Activated CD4-positive, CD25-positive, alpha-beta regulatory T cell (primary cell): ENCODE results near the gene ARL4C.

Experiments
- DNase-seq, 4 experiments: peaks; one replicate each; lab custom pipeline; 2025; lab: John Stamatoyannopoulos, UW

Gene ARL4C

DNA sequence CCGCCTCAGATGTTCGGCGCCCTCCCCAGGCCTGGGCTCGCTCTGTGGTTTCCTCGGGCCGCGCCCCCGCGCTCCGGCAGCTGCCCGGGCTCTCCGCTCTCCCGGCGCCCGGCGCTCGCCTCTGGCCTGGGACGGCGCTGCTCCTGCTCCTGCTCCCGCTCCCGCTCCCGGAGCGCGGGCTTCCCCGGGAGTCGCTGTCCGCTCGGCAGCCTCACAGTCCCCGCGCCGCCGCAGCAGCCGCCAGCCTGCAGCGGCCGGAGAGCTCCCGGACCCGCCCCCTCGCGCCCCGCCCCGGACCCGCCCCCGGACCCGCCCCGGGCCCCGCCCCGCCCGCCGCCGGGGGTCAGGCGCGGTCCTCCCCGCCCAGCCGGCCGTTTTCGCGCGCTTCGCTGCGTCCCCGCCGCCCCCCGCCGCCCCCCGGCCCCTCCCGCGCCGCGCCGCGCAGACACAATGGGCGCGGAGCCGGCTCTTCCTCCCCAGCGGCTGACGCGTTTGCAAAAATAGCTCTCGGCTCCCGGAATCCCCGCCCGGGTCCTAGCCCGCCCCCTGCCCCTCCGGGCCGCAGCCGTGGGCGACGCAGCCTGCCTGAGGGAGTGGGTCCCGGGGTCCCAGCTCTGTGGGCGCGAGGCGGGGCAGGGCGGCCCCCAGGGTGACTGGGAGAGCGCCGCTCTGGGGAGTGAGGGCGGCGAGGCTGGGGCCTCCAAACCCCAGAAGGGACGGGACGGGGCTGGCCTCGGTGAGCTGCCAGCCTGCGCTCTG lies at the start of gene ARL4C:
TSS of gene ARL4C (minus strand) at position 247 of the 759 bp plus-strand sequence. CDS start 495 bp downstream, outside the sequence.
- DNase-seq: peak; percentile 34 to 61 (median 59)

- DNase-seq: peak; percentile 47 to 63 (median 56)
These were observed 48.1 kb upstream of the ARL4C start for GRCh38 chr2:234544659-234545611.

DNA sequence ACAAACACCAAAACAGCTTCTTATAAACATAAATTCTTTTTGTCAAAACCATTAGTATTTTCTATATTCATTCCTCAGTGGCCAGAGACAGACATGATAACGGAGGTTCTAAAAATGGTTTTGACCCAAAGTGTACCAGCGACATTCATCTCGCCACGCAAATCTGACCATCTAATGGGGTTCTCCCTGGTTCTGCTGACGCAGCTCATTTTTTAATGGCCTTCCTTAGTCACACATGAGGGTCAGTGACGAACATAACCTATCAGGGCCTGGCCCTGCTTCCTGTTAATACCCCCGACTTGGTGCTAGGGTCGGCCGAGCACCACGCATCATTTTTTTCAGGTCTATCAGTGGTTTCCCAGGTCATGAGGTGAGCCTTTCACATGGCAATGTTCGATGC lies 45.9 kb upstream of the ARL4C start:
- DNase-seq: no peak

DNA sequence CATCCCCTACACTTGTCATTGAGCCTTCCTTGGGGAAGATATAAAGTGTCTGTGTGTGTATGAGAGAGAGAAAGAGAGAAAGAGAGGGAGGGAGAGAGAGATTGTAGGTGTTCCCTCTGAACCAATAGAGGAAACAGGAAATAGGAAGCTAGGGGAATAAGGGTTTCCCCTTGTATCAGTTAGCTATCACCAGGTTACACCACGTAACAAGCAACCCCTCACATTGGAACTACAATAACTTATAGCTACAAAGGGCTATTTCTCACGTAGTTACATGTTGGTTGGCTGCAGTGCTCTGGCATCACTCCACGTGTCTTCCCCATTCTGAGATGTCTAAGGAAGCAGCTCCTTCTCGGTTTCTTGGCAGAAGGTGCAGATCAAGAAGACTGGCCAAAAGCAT lies 41.0 kb upstream of the ARL4C start:
- DNase-seq: no peak

GRCh38 chr2:234536178-234536965 lies 39.5 kb upstream of the ARL4C start:
- DNase-seq: no peak

DNA sequence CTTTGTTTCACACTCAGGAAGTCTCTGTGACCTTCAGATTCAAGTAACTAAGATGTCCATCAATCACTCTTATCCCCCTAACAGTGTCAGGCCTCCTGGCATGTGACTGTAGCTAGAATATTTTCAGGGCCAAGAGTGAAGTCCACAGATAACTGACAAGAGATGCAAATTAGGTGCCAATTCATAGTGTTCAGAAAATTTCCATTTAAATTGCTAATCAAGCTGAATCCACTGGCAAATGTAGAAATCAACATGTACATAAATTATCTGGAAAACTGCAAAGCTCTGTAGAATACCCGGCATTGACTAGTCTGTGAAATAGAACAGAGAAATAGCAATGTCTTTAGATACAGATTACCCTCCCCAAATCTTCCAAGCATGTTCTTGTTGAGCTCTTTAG lies 38.6 kb upstream of the ARL4C start:
- no peak for DNase-seq

DNA sequence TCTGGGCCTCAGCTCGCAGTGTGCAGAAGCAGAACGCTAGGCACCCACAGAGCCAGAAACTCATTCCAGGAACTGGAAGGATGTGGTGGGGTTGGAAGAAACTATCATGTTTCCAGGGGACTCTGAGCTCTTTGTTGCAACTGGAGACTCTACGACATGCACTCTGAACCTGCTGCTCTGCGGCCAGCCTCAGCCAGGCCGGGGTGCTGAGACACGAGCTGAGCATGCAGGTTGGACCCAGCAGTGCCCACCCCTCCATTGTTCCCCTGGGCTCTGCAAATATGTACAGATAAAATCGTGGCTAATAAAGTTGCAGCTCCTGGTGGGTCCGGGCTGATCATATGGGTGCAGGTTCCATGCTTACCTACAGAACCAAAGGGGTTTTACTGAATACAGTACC lies 37.6 kb upstream of the ARL4C start:
- no peak for DNase-seq

DNA sequence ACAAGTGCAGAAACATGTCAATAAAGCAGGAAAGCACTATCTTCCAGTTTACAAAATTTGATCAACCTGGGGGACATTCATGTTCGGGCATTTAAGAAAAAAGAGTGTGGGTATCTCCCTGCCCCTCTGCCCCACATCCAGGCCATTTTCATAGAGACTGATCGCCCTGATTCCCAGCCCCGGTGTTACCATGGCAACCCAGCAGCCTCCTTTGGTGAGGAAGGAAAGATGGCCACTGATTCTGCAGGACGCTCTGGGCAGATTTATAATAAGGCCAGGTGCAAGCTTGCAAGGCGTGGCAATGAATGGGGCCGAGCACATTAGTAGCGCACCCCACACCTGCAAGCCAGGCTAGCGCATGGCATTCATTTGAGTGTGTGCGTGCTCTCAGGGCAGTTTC lies 36.7 kb upstream of the ARL4C start:
- no peak for DNase-seq

DNA sequence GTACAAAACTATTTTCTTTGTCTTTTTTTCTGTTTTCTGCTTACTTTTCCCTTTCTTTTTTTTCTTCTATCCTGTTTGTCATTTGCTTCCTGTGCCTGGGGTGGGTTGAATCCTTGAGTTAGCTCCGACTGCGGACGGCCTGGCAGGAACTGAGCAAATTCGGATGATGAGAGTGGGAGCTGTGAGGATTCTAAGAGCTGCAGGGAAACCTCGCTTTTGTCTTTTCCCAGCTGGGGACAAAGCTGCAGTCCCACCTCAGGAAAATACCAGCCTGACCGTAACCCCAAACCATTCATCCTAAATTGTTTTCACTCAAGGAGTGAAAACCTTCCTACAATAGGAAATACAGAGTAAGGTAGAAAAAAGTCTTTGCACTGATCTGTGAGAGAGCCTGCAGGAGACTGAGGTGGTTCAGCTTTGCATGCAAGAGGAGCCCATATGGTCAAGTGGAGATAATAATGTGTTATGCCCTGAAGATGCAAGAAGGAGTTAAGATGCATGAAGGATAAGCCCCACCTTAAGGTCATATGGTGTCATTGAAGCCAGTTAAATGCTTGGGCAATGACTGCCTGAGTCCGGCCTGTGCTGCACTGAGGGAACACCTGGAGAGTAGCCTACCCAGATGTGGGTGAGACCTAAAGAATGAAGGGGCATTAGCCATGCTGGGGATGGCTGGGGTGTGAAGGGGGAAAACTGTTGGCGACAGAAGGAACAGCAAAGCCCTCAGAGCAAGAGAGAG lies 31.7 kb upstream of the ARL4C start:
- no peak for DNase-seq

DNA sequence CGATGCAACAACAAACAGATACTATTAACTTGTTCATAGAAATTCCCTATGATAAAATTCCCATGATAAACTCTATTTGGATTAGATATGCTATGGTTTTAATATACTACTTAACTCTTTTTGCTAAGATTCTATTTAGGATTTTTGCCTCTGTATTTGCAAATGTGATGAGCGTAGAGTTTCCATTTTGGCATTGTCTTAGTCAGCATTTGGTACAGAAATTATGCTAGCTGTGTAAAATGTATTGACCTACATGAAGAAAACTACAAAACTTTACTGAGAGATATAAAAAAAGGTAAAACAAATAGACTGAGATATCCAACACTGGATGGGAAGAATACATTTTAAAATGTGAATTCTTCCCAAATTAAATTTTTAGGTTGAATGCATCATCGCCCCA lies 29.8 kb upstream of the ARL4C start:
- DNase-seq: no peak

GRCh38 chr2:234521536-234521935 lies 24.7 kb upstream of the ARL4C start:
- no peak for DNase-seq

DNA sequence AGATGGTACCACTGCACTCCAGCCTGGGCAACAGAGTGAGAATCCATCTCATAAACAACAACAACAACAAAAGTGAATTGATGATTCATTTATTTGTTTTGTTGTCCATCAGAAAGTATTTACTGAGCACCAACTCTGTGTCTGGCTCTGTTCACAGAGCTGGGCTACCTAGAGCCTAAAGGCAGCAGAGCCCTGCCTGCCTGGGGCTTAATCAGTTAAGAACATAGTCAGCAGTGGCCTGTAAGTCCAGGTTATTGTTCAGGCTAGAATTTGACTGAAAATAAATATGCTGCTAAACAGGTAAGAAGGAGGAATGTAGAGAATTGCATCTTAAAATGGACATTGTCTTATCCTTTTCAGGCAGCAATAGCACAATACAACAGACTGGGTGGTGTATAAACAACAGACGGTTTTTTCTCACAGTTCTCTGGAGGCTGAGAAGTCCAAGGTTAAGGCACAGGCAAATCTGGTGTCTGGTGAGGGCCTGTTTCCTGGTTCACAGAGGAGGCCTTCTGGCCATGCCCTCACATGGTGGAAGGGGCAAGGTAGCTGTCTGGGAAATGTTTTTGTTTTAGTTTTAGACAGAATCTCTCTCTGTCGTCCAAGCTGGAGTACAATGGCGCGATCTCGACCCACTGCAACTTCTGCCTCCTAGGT lies 22.2 kb upstream of the ARL4C start:
- DNase-seq: no peak

GRCh38 chr2:234517971-234518370 lies 21.1 kb upstream of the ARL4C start:
- DNase-seq: no peak

DNA sequence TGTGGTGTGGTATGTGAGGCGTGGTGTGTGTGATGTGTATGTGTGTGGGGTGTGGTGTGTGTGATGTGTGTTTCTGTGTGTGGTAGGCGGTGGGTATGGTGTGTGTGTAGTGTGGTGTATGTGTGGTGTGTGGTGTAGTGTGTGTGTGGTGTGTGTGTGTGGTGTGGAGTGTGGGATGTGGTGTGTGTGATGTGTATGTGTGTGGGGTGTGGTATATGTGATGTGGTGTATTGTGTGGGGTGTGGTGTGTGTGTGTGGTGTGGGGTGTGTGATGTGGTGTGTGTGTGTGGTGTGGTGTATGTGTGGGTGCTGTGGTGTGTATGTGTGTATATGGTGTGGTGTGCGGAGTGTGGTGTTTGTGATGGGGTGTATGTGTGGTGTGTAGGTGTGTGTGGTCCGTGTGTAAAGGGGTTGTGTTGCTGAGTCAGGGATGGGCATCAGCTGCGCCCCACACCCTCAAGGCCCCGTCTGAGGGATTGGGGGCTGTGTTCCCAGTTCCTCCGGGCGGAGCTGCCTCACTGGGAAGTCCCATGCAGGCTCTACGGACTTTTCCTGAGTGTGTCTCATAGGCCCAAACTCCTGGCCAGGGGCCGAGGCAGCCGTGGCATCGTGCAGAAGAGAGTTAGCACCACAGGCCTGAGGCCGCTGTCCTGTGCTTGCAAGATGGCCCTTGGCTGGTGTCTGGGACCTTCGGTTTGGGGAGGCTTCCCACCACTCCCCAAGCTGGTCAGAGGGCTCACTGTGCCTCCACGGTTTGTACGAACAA lies 18.2 kb upstream of the ARL4C start:
- DNase-seq: no peak

GRCh38 chr2:234514099-234514498 lies 17.2 kb upstream of the ARL4C start:
- no peak for DNase-seq

DNA sequence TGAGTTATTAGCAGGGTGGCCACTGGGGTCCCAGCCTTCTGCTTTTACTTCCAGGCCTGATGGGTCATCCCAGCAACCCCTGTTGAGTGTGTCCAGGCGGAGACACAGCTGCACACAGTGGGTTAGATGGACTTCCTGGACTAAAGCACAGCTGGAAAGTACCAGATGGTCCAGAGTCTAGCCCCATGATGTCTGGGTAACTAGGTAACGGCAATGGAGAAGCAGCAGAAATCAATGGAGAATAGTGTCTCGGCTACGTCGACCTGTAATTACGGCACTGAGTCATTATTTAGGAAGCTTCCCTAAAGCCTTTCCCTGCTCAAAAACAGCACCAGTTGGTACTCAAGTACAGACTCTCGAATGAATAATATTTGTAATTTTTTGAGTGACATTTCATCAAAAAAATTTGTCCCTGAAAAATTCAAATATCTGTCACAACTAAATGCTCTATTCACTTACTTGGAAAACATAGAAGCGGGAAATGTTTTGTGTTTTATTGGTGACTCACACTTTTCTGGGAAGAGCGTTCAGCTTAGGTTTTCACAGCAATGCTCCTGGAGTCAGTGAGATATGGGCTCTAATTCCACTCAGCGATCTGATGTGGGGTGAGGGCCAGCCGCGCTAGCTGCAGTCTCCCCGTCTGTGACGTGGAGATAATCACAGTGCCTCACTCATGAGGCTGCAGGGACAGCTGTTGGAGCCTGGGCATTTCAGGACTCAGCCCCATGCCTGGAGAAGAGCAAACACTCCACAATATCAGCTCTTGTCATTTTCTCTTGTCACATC lies 16.2 kb upstream of the ARL4C start:
- no peak for DNase-seq

- no peak for DNase-seq
These were observed 6.0 kb upstream of the ARL4C start for GRCh38 chr2:234502919-234503285.

GRCh38 chr2:234502285-234502918 lies 5.5 kb upstream of the ARL4C start:
- DNase-seq: no peak
